ENCODE results near the gene SAPCD2. TPM values are rescaled to one million over a fixed set of nuclear protein-coding genes. Genes with fewer than 3 reads are reported as not detected.

SAPCD2 gene
- total and polyA plus RNA-seq, 9 of the 15 experiments (the other 6 are each of a cell fraction or from before 2014, with no cell fraction given) = 3.4 to 91.8 (median 18.8) TPM

- TF ChIP-seq MLX (CRISPR knock-in tag; conservative IDR thresholded peaks at IDR 0.05) = 0 out of 4 replicates have a peak, but pooled peaks of 1 of the 2 experiments have one; percentile 65
- TF ChIP-seq ELF1 (tag; IDR thresholded peaks at IDR 0.05) = peak; percentile 60
- TF ChIP-seq MXD1 (CRISPR knock-in tag; IDR thresholded peaks at IDR 0.05; ENCODE audit: borderline replicate concordance, poor library complexity, severe bottlenecking) = peak; percentile 68
- no peak for TF ChIP-seq MEIS2 (IDR thresholded peaks at IDR 0.05; ENCODE audit: partially characterized antibody)
- peak; percentile 94 for TF ChIP-seq DIDO1 (tag; IDR thresholded peaks at IDR 0.05; ENCODE audit: low read depth)
- TF ChIP-seq RBM14 (IDR thresholded peaks at IDR 0.05; ENCODE audit: borderline replicate concordance, insufficient read depth, low read depth, low read length) = no peak
- TF ChIP-seq CBFB (CRISPR knock-in tag; IDR thresholded peaks at IDR 0.05) = no peak
- TF ChIP-seq ZNF76 (CRISPR knock-in tag; IDR thresholded peaks at IDR 0.05; ENCODE audit: borderline replicate concordance) = peak; percentile 99
- no peak for TF ChIP-seq ZNF280A (IDR thresholded peaks at IDR 0.05; ENCODE audit: low read depth, partially characterized antibody)
- peak; percentile 55 for TF ChIP-seq ZFX (CRISPR knock-in tag; IDR thresholded peaks at IDR 0.05)
- TF ChIP-seq HINFP (tag; conservative IDR thresholded peaks at IDR 0.05; ENCODE audit: low read depth) = peak; percentile 95
- TF ChIP-seq ZNF696 (CRISPR knock-in tag; conservative IDR thresholded peaks at IDR 0.05) = 0 out of 2 replicates have a peak, but pooled peaks have one; percentile 74
- TF ChIP-seq EGR1 (conservative IDR thresholded peaks at IDR 0.05) = no peak
- peak; percentile 76 for TF ChIP-seq SNAPC5 (CRISPR knock-in tag; IDR thresholded peaks at IDR 0.05)
- peak; percentile 57; the same call in 1 of the 2 replicates for TF ChIP-seq ZNF3 (CRISPR knock-in tag; IDR thresholded peaks at IDR 0.05)
- TF ChIP-seq ZNF707 (CRISPR knock-in tag; conservative IDR thresholded peaks at IDR 0.05) = peak; percentile 89
- TF ChIP-seq BACH1 (tag; IDR thresholded peaks at IDR 0.05) = peak; percentile 98
- TF ChIP-seq CXXC5 (CRISPR knock-in tag; IDR thresholded peaks at IDR 0.05) = peak; percentile 96
- peak; percentile 88 for TF ChIP-seq GMEB1 (CRISPR knock-in tag; IDR thresholded peaks at IDR 0.05)
Measured at GRCh38 chr9:137074657-137075274, 4.4 kb upstream of the SAPCD2 start (continued).

Measured in K562 (cell line).